ENCODE data around the gene NSUN2. TPM values are rescaled to one million over a fixed set of nuclear protein-coding genes. Genes with fewer than 3 reads are reported as not detected.

NSUN2 gene
- total RNA-seq, 6 experiments from 2014 or later, result 24.6 to 42.5 (median 29.1) TPM

GRCh38 chr5:6644794-6645241, 12.0 kb upstream of the NSUN2 start:
- ATAC-seq (no peak), DNase-seq (no peak)
- H3K27me3 ChIP-seq, result no peaks in the 10 kb centered on the region
- TF ChIP-seq CTCF (IDR thresholded peaks at IDR 0.05), result no peak
- no peak for TF ChIP-seq POLR2A (IDR thresholded peaks at IDR 0.05)
- intact Hi-C loops (cut with DNase I), result no loop called here
- H3K27ac ChIP-seq, result no peak overlapping the region
- H3K4me1 ChIP-seq, result no peaks in the 10 kb centered on the region
- 94% methylated on average over 6 of the region's 6 CpGs for WGBS (ENCODE audit: insufficient coverage, low coverage, low lambda C conversion rate, missing lambda C conversion rate)
- H3K36me3 ChIP-seq, result peaks cover 0 to 16% (median 7%) of the 10 kb centered on the region in 4 donors
- no peak overlapping the region for H3K4me3 ChIP-seq
- no peaks in the 10 kb centered on the region for H3K9me3 ChIP-seq

GRCh38 chr5:6642655-6643054, 9.8 kb upstream of the NSUN2 start:
- Histone ChIP-seq H3K36me3 (peaks cover 0 to 16% (median 4%) of the 10 kb centered on the region in 4 donors), H3K9me3 (no peaks in the 10 kb centered on the region), H3K4me3 (no peak overlapping the region), H3K27ac (no peak overlapping the region), H3K27me3 (no peaks in the 10 kb centered on the region), H3K4me1 (peaks cover 0 to under 1% (median 0%) of the 10 kb centered on the region in 4 donors)
- WGBS (ENCODE audit: insufficient coverage, low coverage, low lambda C conversion rate, missing lambda C conversion rate), result 100% methylated on average over 1 of the region's 1 CpG
- intact Hi-C loops (cut with DNase I), result no loop called here
- no peak for TF ChIP-seq CTCF (IDR thresholded peaks at IDR 0.05)
- no peak for TF ChIP-seq POLR2A (IDR thresholded peaks at IDR 0.05)
- DNase-seq, result no peak
- no peak for ATAC-seq

GRCh38 chr5:6638236-6638635, 5.4 kb upstream of the NSUN2 start:
- Histone ChIP-seq H3K4me3 (no peak overlapping the region), H3K27me3 (no peaks in the 10 kb centered on the region), H3K27ac (peak overlapping the region in 1 of 3 donors; percentile 56), H3K9me3 (no peaks in the 10 kb centered on the region), H3K36me3 (no peaks in the 10 kb centered on the region), H3K4me1 (peaks cover 0 to 29% (median 12%) of the 10 kb centered on the region in 4 donors)
- WGBS (ENCODE audit: insufficient coverage, low coverage, low lambda C conversion rate, missing lambda C conversion rate), result 47% methylated on average over 2 of the region's 4 CpGs
- TF ChIP-seq POLR2A (IDR thresholded peaks at IDR 0.05) (no peak), CTCF (IDR thresholded peaks at IDR 0.05) (no peak)
- no peak for ATAC-seq
- DNase-seq, result no peak
- intact Hi-C loops (cut with DNase I), result loop anchor here (10.0 kb wide), 2 partner anchors 67 to 107 kb away; no protein-coding TSS in a partner anchor

- WGBS (ENCODE audit: insufficient coverage, low coverage, low lambda C conversion rate, missing lambda C conversion rate), result 37% methylated on average over 6 of the region's 6 CpGs
- no peak for TF ChIP-seq CTCF (IDR thresholded peaks at IDR 0.05)
- TF ChIP-seq POLR2A (IDR thresholded peaks at IDR 0.05), result no peak
- intact Hi-C loops (cut with DNase I), result loop anchor here (10.0 kb wide), 2 partner anchors 67 to 107 kb away; no protein-coding TSS in a partner anchor
- Histone ChIP-seq H3K4me1 (peaks cover 0 to 29% (median 12%) of the 10 kb centered on the region in 4 donors), H3K36me3 (no peaks in the 10 kb centered on the region), H3K27me3 (no peaks in the 10 kb centered on the region), H3K4me3 (no peak overlapping the region), H3K9me3 (no peaks in the 10 kb centered on the region), H3K27ac (peak overlapping the region in 2 of 3 donors; percentile 56 to 96)
- ATAC-seq (peak in 1 of 4 donors; percentile 7), DNase-seq (peak in 1 of 3 donors; percentile 59)
Measured at GRCh38 chr5:6637590-6637989, 4.7 kb upstream of the NSUN2 start.
